HepG2 (cell line): ENCODE measurements around the gene DLG2. TPM values are rescaled to one million over a fixed set of nuclear protein-coding genes. Genes with fewer than 3 reads are reported as not detected.

Experiments used
- ATAC-seq: fragments of 200-7000 bp; cut with Tn5 transposase; 3 replicates; pipeline ENCODE4 v1.9.1; 2020; ENCODE audit warnings: mild to moderate bottlenecking, moderate library complexity
- BruUV-seq: library from RNA; stranded (reverse); fragments of 400-500 nt; replicated peaks from 2 replicates; lab custom pipeline; 2021; lab: Mats Ljungman, UMichigan
- CTCF ChIA-PET: fragments of 300-600 bp; formaldehyde crosslinking; extraction: SDS; loops from one replicate; lab custom pipeline; 2021; ENCODE audit warnings: low total read pairs, inconsistent platforms, low intra/inter-chr PET ratio; lab: Yijun Ruan, JAX
- POLR2A ChIA-PET: fragments of 350-600 bp; sonication (Branson Sonifier 250); formaldehyde crosslinking; loops from one replicate; lab custom pipeline; 2020; ENCODE audit warnings: antibody characterized with exemption, inconsistent platforms; lab: Yijun Ruan, JAX
- DNase-seq: peaks from one replicate; pipeline ENCODE4 v3.0.0-alpha.2; 2015; ENCODE audit warnings: low spot score
- FAIRE-seq: peaks from 3 replicates; lab custom pipeline; 2011; peaks lifted over from hg19 to GRCh38; lab: Jason Lieb, UNC
- H2AFZ ChIP-seq: one replicate; pipeline ENCODE4 v1.6.1; 2011; ENCODE audit warnings: low read length, inconsistent platforms
- H3K27ac ChIP-seq: fragments of 300-600 bp; 3 replicates; pipeline ENCODE4 v1.8.0; 2011; ENCODE audit warnings: mixed run types, mild to moderate bottlenecking, mixed read lengths, low read length, inconsistent platforms; ENCODE audit not compliant: insufficient read depth; ENCODE audit errors: extremely low read length
- H3K27me3 ChIP-seq, 2 experiments: fragments of 200-600 bp in 1 of 2; 2 replicates in 1 of 2; 3 replicates in 1 of 2; pipeline versions ENCODE4 v1.6.0 to v1.8.0; 2011; ENCODE audit warnings: low read length in 2 of 2, mild to moderate bottlenecking in 2 of 2, moderate library complexity in 2 of 2, inconsistent platforms in 1 of 2; ENCODE audit not compliant: insufficient read depth in 2 of 2, control insufficient read depth in 1 of 2
- H3K36me3 ChIP-seq, 2 experiments: fragments of 200-600 bp in 1 of 2; replicated peaks in 1 of 2; 2 replicates in 1 of 2; 3 replicates in 1 of 2; pipeline versions ENCODE4 v1.5.1 to v1.8.0; 2011; ENCODE audit warnings: low read length in 2 of 2, inconsistent platforms in 1 of 2; ENCODE audit not compliant: insufficient read depth in 2 of 2, control insufficient read depth in 1 of 2
- H3K4me1 ChIP-seq: 2 replicates; pipeline ENCODE4 v1.5.1; 2012; ENCODE audit warnings: low read length, inconsistent platforms; ENCODE audit not compliant: insufficient read depth
- H3K4me2 ChIP-seq: 2 replicates; pipeline ENCODE4 v1.6.0; 2011; ENCODE audit warnings: low read depth, low read length, inconsistent platforms
- H3K4me3 ChIP-seq, 3 experiments: fragments of 200-600 bp in 1 of 3; sonication (generic), shearing (Covaris generic) in 1 of 3; replicated peaks in 1 of 3; 2 replicates each; pipeline ENCODE4 v1.5.1; 2011 to 2016; ENCODE audit warnings: low read length in 3 of 3, inconsistent platforms in 2 of 3, low read depth in 2 of 3, mild to moderate bottlenecking in 2 of 3, control low read depth in 1 of 3, mixed read lengths in 1 of 3; ENCODE audit not compliant: insufficient read depth in 1 of 3
- H3K79me2 ChIP-seq: one replicate; pipeline ENCODE4 v1.6.1; 2011; ENCODE audit warnings: low read length, inconsistent platforms; ENCODE audit not compliant: insufficient read depth
- H3K9ac ChIP-seq: 2 replicates; pipeline ENCODE4 v1.6.0; 2011; ENCODE audit warnings: mild to moderate bottlenecking, low read depth, low read length, inconsistent platforms; ENCODE audit not compliant: insufficient read depth
- H3K9me3 ChIP-seq: 2 replicates; pipeline ENCODE4 v1.5.1; 2012; ENCODE audit warnings: mild to moderate bottlenecking, low read length
- H4K20me1 ChIP-seq: 2 replicates; pipeline ENCODE4 v1.6.0; 2011; ENCODE audit warnings: inconsistent platforms, mild to moderate bottlenecking, low read length, moderate library complexity; ENCODE audit not compliant: insufficient read depth
- ATF3 ChIP-seq: sonication (generic); formaldehyde crosslinking; IDR thresholded peaks from 2 replicates; pipeline ENCODE4 v1.4.0; 2020; ENCODE audit warnings: missing genetic modification reagents
- ETS1 ChIP-seq: sonication (generic); formaldehyde crosslinking; IDR thresholded peaks from 2 replicates; pipeline ENCODE4 v1.4.0; 2020; ENCODE audit warnings: missing genetic modification reagents
- MTF1 ChIP-seq: sonication (generic); formaldehyde crosslinking; IDR thresholded peaks from 2 replicates; pipeline ENCODE4 v1.5.0; 2020; ENCODE audit warnings: missing genetic modification reagents
- POLR2A ChIP-seq, 2 experiments: IDR thresholded peaks; 2 replicates each; pipeline ENCODE4 v1.6.1; 2011; ENCODE audit warnings: low read depth in 2 of 2, low read length in 2 of 2, mild to moderate bottlenecking in 1 of 2, moderate library complexity in 1 of 2; ENCODE audit not compliant: insufficient read depth in 1 of 2
- RBAK ChIP-seq: sonication (generic); formaldehyde crosslinking; IDR thresholded peaks from 2 replicates; pipeline ENCODE4 v1.5.1; 2020; ENCODE audit warnings: mild to moderate bottlenecking, missing genetic modification reagents
- SATB2 ChIP-seq: sonication (generic); formaldehyde crosslinking; IDR thresholded peaks from 2 replicates; pipeline ENCODE4 v1.5.0; 2020; ENCODE audit warnings: missing genetic modification reagents
- TP53 ChIP-seq: sonication (generic); formaldehyde crosslinking; conservative IDR thresholded peaks from 2 replicates; pipeline ENCODE4 v1.4.0; 2020; ENCODE audit warnings: missing genetic modification reagents
- ZBTB26 ChIP-seq: IDR thresholded peaks from 2 replicates; pipeline ENCODE4 v1.6.1; 2016; ENCODE audit warnings: missing compliant biosample characterization, missing genetic modification reagents, borderline replicate concordance
- WGBS: methylation state at CpG from one replicate; pipeline ENCODE4 v1.1.6; 2017; ENCODE audit warnings: low lambda C conversion rate; 5-methylcytosine and 5-hydroxymethylcytosine counted together
- in situ Hi-C: cut with HindIII; loops from 2 replicates; pipeline ENCODE4 v1.10.0; 2017; ENCODE audit warnings: low pct_unique_long_range_greater_than_20kb; ENCODE audit not compliant: extremely low pct_ligation_motif_present
- intact Hi-C: fragments of 100-400 bp; cut with micrococcal nuclease; formaldehyde crosslinking; loops from one replicate; pipeline ENCODE4 v1.10.0; 2022; ENCODE audit not compliant: unreplicated experiment
- polyA plus RNA-seq, 8 experiments: library from polyadenylated mRNA; depleted of rRNA in 3 of 8; stranded (reverse) in 7 of 8; unstranded in 1 of 8; fragments of >200 nt; fragmentation: Illumina TruSeq in 4 of 8; extraction: Trizol in 4 of 8; gene quantifications; 2 replicates each; pipeline versions ENCODE4 v1.2.1 to v1.2.3, GENCODE V29; 2011 to 2016; ENCODE audit warnings: low read depth in 4 of 8, missing spikeins in 1 of 8, mixed read lengths in 1 of 8; ENCODE audit not compliant: insufficient read depth in 1 of 8
- total RNA-seq, 5 experiments: library from RNA; depleted of rRNA; stranded (reverse); fragments of >200 nt; fragmentation: Illumina TruSeq; extraction: Trizol; gene quantifications; 2 replicates each; pipeline ENCODE4 v1.2.3, GENCODE V29; 2016; ENCODE audit warnings: low read depth in 1 of 5

The DLG2 gene
- total and polyA plus RNA-seq, 2 of the 13 experiments (the other 11 are each of a cell fraction or from before 2014, with no cell fraction given), result 0.46 to 1.0 TPM

- Histone ChIP-seq H3K27ac (no peak overlapping the region), H4K20me1 (no peaks in the 10 kb centered on the region), H2AFZ (no peak overlapping the region), H3K9ac (no peak overlapping the region), H3K4me2 (no peak overlapping the region), H3K27me3 (no peaks in the 10 kb centered on the region), H3K4me3 (no peak overlapping the region), H3K4me1 (no peaks in the 10 kb centered on the region), H3K9me3 (no peaks in the 10 kb centered on the region), H3K79me2 (no peaks in the 10 kb centered on the region), H3K36me3 (no peaks in the 10 kb centered on the region)
- 7% methylated on average over 3 of the region's 3 CpGs for WGBS
- ATAC-seq (no peak), FAIRE-seq (no peak), DNase-seq (no peak)
- TF ChIP-seq TP53 (no peak), RBAK (CRISPR knock-in tag) (no peak), ZBTB26 (CRISPR knock-in tag) (no peak), ATF3 (no peak), POLR2A (IDR thresholded peaks at IDR 0.05; ENCODE audit: insufficient read depth in 1 of 2, low read depth in 2 of 2, low read length in 2 of 2) (no peak), MTF1 (no peak), SATB2 (no peak), ETS1 (CRISPR knock-in tag) (no peak)
- ChIA-PET CTCF (no interaction called here), POLR2A (no interaction called here)
- intact Hi-C loops (no loop called here), in situ Hi-C loops (no loop called here)
- BruUV-seq, result no TSS peak
Observed at GRCh38 chr11:85045716-85046115, 581.4 kb downstream of the DLG2 start.
